Measurements from ENCODE around the gene CCL15. TPM values are rescaled to one million over a fixed set of nuclear protein-coding genes. Genes with fewer than 3 reads are reported as not detected.

The CCL15 gene
- total RNA-seq, 1 experiment from 2014 or later = not detected

GRCh38 chr17:35963663-35964062 is 37.7 kb downstream of the CCL15 start:
- CTCF ChIA-PET = no interaction called here
- no peak overlapping the region for H3K27ac Mint-ChIP-seq (ENCODE audit: unreplicated experiment)
- TF ChIP-seq CTCF (IDR thresholded peaks at IDR 0.05; ENCODE audit: unreplicated experiment) = no peak
- BruUV-seq (replicated peaks) = no TSS peak
- no peaks in the 10 kb centered on the region for H3K9me3 Mint-ChIP-seq (ENCODE audit: low read depth, unreplicated experiment)
- peaks cover 48% of the 10 kb centered on the region for H3K27me3 Mint-ChIP-seq (ENCODE audit: unreplicated experiment)
- H3K4me1 Mint-ChIP-seq (ENCODE audit: low read depth, unreplicated experiment) = no peaks in the 10 kb centered on the region
- no peaks in the 10 kb centered on the region for H3K36me3 Mint-ChIP-seq (ENCODE audit: insufficient read depth, unreplicated experiment)
- no peak overlapping the region for H3K4me3 Mint-ChIP-seq (ENCODE audit: low read depth, unreplicated experiment)
- intact Hi-C loops (cut with micrococcal nuclease; ENCODE audit: unreplicated experiment) = no loop called here
- no peak for DNase-seq

GRCh38 chr17:35953720-35954119 is 47.6 kb downstream of the CCL15 start:
- CTCF ChIA-PET = no interaction called here
- no peaks in the 10 kb centered on the region for H3K9me3 Mint-ChIP-seq (ENCODE audit: low read depth, unreplicated experiment)
- no peaks in the 10 kb centered on the region for H3K4me1 Mint-ChIP-seq (ENCODE audit: low read depth, unreplicated experiment)
- no peaks in the 10 kb centered on the region for H3K36me3 Mint-ChIP-seq (ENCODE audit: insufficient read depth, unreplicated experiment)
- no peak for TF ChIP-seq CTCF (IDR thresholded peaks at IDR 0.05; ENCODE audit: unreplicated experiment)
- no peak overlapping the region for H3K4me3 Mint-ChIP-seq (ENCODE audit: low read depth, unreplicated experiment)
- no TSS peak for BruUV-seq (replicated peaks)
- peaks cover 82% of the 10 kb centered on the region for H3K27me3 Mint-ChIP-seq (ENCODE audit: unreplicated experiment)
- intact Hi-C loops (cut with micrococcal nuclease; ENCODE audit: unreplicated experiment) = no loop called here
- DNase-seq = no peak
- H3K27ac Mint-ChIP-seq (ENCODE audit: unreplicated experiment) = no peak overlapping the region

GRCh38 chr17:35949401-35949800 is 52.0 kb downstream of the CCL15 start:
- intact Hi-C loops (cut with micrococcal nuclease; ENCODE audit: unreplicated experiment) = no loop called here
- Mint-ChIP-seq H3K4me3 (ENCODE audit: low read depth, unreplicated experiment) (no peak overlapping the region), H3K27me3 (ENCODE audit: unreplicated experiment) (peaks cover 39% of the 10 kb centered on the region), H3K4me1 (ENCODE audit: low read depth, unreplicated experiment) (no peaks in the 10 kb centered on the region), H3K27ac (ENCODE audit: unreplicated experiment) (no peak overlapping the region), H3K36me3 (ENCODE audit: insufficient read depth, unreplicated experiment) (no peaks in the 10 kb centered on the region), H3K9me3 (ENCODE audit: low read depth, unreplicated experiment) (no peaks in the 10 kb centered on the region)
- no peak for TF ChIP-seq CTCF (IDR thresholded peaks at IDR 0.05; ENCODE audit: unreplicated experiment)
- CTCF ChIA-PET = interaction anchor here (0.6 to 1.5 kb wide), 3 partner anchors 20 to 494 kb away, joined by 3 to 5 read pairs (median 3); no protein-coding TSS in a partner anchor
- BruUV-seq (replicated peaks) = no TSS peak
- DNase-seq = no peak

GRCh38 chr17:35948092-35948491 is 53.3 kb downstream of the CCL15 start:
- Mint-ChIP-seq H3K36me3 (ENCODE audit: insufficient read depth, unreplicated experiment) (no peaks in the 10 kb centered on the region), H3K9me3 (ENCODE audit: low read depth, unreplicated experiment) (no peaks in the 10 kb centered on the region), H3K27ac (ENCODE audit: unreplicated experiment) (no peak overlapping the region), H3K4me1 (ENCODE audit: low read depth, unreplicated experiment) (no peaks in the 10 kb centered on the region), H3K27me3 (ENCODE audit: unreplicated experiment) (peaks cover 33% of the 10 kb centered on the region), H3K4me3 (ENCODE audit: low read depth, unreplicated experiment) (no peak overlapping the region)
- intact Hi-C loops (cut with micrococcal nuclease; ENCODE audit: unreplicated experiment) = no loop called here
- TF ChIP-seq CTCF (IDR thresholded peaks at IDR 0.05; ENCODE audit: unreplicated experiment) = no peak
- CTCF ChIA-PET = interaction anchor here (0.7 to 1.5 kb wide), 4 partner anchors 10 to 640 kb away, joined by 3 read pairs; partner anchors contain the start of gene RDM1
- DNase-seq = no peak
- BruUV-seq (replicated peaks) = no TSS peak

Other genes with a start within 250 kb of the CCL15 start
- gene GAS2L2, start 248.3 kb downstream of the CCL15 start, total RNA-seq (2022) = not detected in 2 replicates
- gene C17orf50, start 240.7 kb downstream of the CCL15 start, total RNA-seq (2022) = not detected in 2 replicates
- not detected in 2 replicates for gene MMP28, start 205.9 kb downstream of the CCL15 start, total RNA-seq (2022)
- 284 and 286 TPM in 2 replicates for gene TAF15, start 192.1 kb downstream of the CCL15 start, total RNA-seq (2022)
- not detected in 2 replicates for gene HEATR9, start 132.7 kb downstream of the CCL15 start, total RNA-seq (2022)
- 7.0 and 28.7 TPM in 2 replicates for gene CCL5, start 121.2 kb downstream of the CCL15 start, total RNA-seq (2022)
- gene RDM1, start 70.8 kb downstream of the CCL15 start, total RNA-seq (2022) = 6.2 and 6.5 TPM in 2 replicates
- gene LYZL6, start 57.8 kb downstream of the CCL15 start, total RNA-seq (2022) = not detected in 2 replicates
- gene CCL16, start 20.1 kb downstream of the CCL15 start, total RNA-seq (2022) = not detected in 2 replicates
- gene CCL14, start 14.8 kb downstream of the CCL15 start, total RNA-seq (2022) = not detected in 2 replicates
- not detected in 2 replicates for gene CCL23, start 16.4 kb upstream of the CCL15 start, total RNA-seq (2022)
- gene CCL18, start 62.7 kb upstream of the CCL15 start, total RNA-seq (2022) = not detected in 2 replicates
- not detected in 2 replicates for gene CCL3, start 88.6 kb upstream of the CCL15 start, total RNA-seq (2022)
- gene CCL4, start 102.3 kb upstream of the CCL15 start, total RNA-seq (2022) = not detected in 2 replicates
- 71.6 and 73.5 TPM in 2 replicates for gene TBC1D3B, start 175.1 kb upstream of the CCL15 start, total RNA-seq (2022)
- not detected in 2 replicates for gene CCL3L1, start 195.2 kb upstream of the CCL15 start, total RNA-seq (2022)
- not detected in 2 replicates for gene CCL4L2, start 209.5 kb upstream of the CCL15 start, total RNA-seq (2022)

Measured in Calu3 (cell line).